ENCODE results near the gene GPR15LG. TPM values are rescaled to one million over a fixed set of nuclear protein-coding genes. Genes with fewer than 3 reads are reported as not detected.

Gene GPR15LG
- total and polyA plus RNA-seq, 10 of the 15 experiments (the other 5 are each of a cell fraction or from before 2014, with no cell fraction given) = 1.1 to 12.2 (median 1.4) TPM

- Histone ChIP-seq H3K4me1 (ENCODE audit: control insufficient read depth, insufficient read depth, low read length) (peaks cover 7% of the 10 kb centered on the region), H3K4me3 (no peak overlapping the region), H4K20me1 (ENCODE audit: control insufficient read depth, insufficient read depth) (peaks cover 3% of the 10 kb centered on the region; the same call in 1 of the 2 replicates), H3K9me3 (replicated peaks; ENCODE audit: control insufficient read depth, insufficient read depth, low read length) (no peaks in the 10 kb centered on the region), H3K36me3 (ENCODE audit: control insufficient read depth in 2 of 2, insufficient read depth in 2 of 2, low read length in 1 of 2) (peaks cover 1 to 28% of the 10 kb centered on the region in 2 experiments), H3K79me2 (ENCODE audit: control insufficient read depth, insufficient read depth, low read length) (peaks cover 10% of the 10 kb centered on the region), H3K9ac (ENCODE audit: control insufficient read depth, insufficient read depth, low read length) (no peak overlapping the region), H3K4me2 (ENCODE audit: control insufficient read depth, insufficient read depth) (no peak overlapping the region), H3K27me3 (replicated peaks in 1 of 2; ENCODE audit: control insufficient read depth in 2 of 2, insufficient read depth in 2 of 2, low read length in 1 of 2) (no peaks in the 10 kb centered on the region), H2AFZ (ENCODE audit: control insufficient read depth, low read depth, low read length) (no peak overlapping the region), H3K27ac (ENCODE audit: control insufficient read depth, insufficient read depth) (no peak overlapping the region)
- in situ Hi-C loops (cut with MboI) (no loop called here), intact Hi-C loops (cut with micrococcal nuclease; ENCODE audit: unreplicated experiment) (loop anchor here (10.0 kb wide), 1 partner anchor 379 kb away; no protein-coding TSS in a partner anchor)
- TF ChIP-seq NFYB (IDR thresholded peaks at IDR 0.05; ENCODE audit: insufficient read depth, low read depth, low read length) (no peak), YY1 (IDR thresholded peaks at IDR 0.05; ENCODE audit: low read depth, low read length) (no peak), ATF7 (IDR thresholded peaks at IDR 0.05; ENCODE audit: low read depth) (no peak), RELB (IDR thresholded peaks at IDR 0.05; ENCODE audit: low read depth) (no peak), SPI1 (IDR thresholded peaks at IDR 0.05; ENCODE audit: borderline replicate concordance, insufficient read depth, low read depth, low read length) (no peak), LARP7 (IDR thresholded peaks at IDR 0.05) (no peak), CUX1 (IDR thresholded peaks at IDR 0.05; ENCODE audit: insufficient replicate concordance, low read depth, low read length) (no peak), PML (IDR thresholded peaks at IDR 0.05; ENCODE audit: low read length) (no peak), HCFC1 (IDR thresholded peaks at IDR 0.05; ENCODE audit: low read length) (no peak), SIX5 (IDR thresholded peaks at IDR 0.05; ENCODE audit: low read depth, low read length, severe bottlenecking) (no peak), ZNF384 (IDR thresholded peaks at IDR 0.05; ENCODE audit: borderline replicate concordance, low read depth, low read length) (no peak), EED (IDR thresholded peaks at IDR 0.05; ENCODE audit: low read depth) (no peak), CBX3 (IDR thresholded peaks at IDR 0.05; ENCODE audit: borderline replicate concordance, low read depth) (no peak)
- TF ChIP-seq, protein P1, sequence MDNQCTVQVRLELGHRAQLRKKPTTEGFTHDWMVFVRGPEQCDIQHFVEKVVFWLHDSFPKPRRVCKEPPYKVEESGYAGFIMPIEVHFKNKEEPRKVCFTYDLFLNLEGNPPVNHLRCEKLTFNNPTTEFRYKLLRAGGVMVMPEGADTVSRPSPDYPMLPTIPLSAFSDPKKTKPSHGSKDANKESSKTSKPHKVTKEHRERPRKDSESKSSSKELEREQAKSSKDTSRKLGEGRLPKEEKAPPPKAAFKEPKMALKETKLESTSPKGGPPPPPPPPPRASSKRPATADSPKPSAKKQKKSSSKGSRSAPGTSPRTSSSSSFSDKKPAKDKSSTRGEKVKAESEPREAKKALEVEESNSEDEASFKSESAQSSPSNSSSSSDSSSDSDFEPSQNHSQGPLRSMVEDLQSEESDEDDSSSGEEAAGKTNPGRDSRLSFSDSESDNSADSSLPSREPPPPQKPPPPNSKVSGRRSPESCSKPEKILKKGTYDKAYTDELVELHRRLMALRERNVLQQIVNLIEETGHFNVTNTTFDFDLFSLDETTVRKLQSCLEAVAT (IDR thresholded peaks at IDR 0.05) = no peak
- ChIA-PET SMC1A (ENCODE audit: uncharacterized antibody, unreplicated experiment) (interaction anchor here (0.6 to 4.5 kb wide), 3 partner anchors 7 to 426 kb away, joined by 3 to 21 read pairs (median 7); no protein-coding TSS in a partner anchor), POLR2A (interaction anchor here (0.6 kb wide), 1 partner anchor 13 kb away, joined by 3 read pairs; no protein-coding TSS in a partner anchor), CTCF (interaction anchor here (0.7 to 25.5 kb wide), 4 partner anchors 9 to 112 kb away, joined by 4 to 788 read pairs (median 4); partner anchors contain the start of gene CDHR1), RAD21 (ENCODE audit: unreplicated experiment) (interaction anchor here (0.9 kb wide), 1 partner anchor 48 kb away, joined by 3 read pairs; no protein-coding TSS in a partner anchor)
- WGBS (ENCODE audit: insufficient coverage, insufficient replicate concordance, low lambda C conversion rate, missing lambda C conversion rate) = 98% methylated on average over 2 of the region's 2 CpGs
- ATAC-seq (no peak), FAIRE-seq (no peak), DNase-seq (ENCODE audit: low read depth, low spot score) (no peak)
- no TSS peak for BruUV-seq (replicated peaks)
Measured at GRCh38 chr10:84156009-84156408, 17.6 kb upstream of the GPR15LG start.

Measured in GM12878 (cell line).